ENCODE results near the gene FAM24B.
"Not testable (repeated sequence)": the region's sequence is repeated elsewhere in the genome, so short reads cannot be mapped to it uniquely, and the experiment has no call there.

Gene FAM24B

DNA sequence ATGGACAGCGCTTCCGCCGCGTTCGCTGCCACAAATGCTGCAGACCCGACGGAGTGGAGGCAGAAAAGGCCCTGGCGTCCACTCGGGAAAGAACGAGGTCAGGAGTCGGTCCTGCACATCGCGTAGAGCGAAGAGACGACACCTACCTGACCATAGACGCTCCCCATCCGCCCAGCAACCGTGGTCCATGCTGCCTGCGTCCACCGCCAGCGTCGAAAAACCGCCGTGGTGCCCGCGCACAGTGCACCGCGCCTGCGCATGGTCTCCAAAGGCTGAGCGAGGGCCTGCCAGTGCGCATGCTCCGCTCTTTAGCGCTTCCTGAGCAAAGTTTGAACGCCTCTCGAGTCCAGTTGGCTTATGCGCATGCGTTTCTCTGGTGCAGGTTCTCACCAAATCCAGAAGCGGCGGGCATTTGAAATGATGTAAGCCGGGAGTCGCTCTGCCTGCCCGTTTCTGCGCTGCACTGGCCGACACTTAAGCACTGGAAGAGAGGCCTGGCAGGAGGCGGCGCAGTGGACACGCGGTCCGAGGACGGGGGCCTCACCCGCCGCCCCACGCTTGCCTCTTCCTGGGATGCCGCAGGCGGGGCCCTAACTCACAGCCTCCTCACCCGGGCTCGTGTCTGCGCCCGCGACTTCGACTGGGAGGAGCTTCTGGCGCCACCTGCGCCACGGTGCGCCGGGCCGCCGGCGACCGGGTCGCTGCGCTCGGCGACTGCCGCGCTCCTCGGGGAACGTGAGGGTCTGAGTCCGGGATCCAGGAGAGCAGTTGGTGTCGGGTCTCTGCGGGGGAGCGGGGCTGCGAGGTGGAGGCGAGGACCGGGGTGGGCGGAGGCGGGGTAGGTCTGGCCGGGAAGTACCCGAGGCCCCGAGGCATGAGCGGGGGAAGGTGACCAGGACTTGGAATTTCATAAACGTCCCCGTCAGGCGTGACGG is at the start of gene FAM24B:
FAM24B (minus strand) TSS at position 243 of the 935 bp plus-strand sequence. CDS start 29,066 bp downstream, outside the sequence.
- DNase-seq = peak; percentile 68

- DNase-seq = no peak
Measured at GRCh38 chr10:122915700-122916099, 36.3 kb upstream of the FAM24B start.

DNA sequence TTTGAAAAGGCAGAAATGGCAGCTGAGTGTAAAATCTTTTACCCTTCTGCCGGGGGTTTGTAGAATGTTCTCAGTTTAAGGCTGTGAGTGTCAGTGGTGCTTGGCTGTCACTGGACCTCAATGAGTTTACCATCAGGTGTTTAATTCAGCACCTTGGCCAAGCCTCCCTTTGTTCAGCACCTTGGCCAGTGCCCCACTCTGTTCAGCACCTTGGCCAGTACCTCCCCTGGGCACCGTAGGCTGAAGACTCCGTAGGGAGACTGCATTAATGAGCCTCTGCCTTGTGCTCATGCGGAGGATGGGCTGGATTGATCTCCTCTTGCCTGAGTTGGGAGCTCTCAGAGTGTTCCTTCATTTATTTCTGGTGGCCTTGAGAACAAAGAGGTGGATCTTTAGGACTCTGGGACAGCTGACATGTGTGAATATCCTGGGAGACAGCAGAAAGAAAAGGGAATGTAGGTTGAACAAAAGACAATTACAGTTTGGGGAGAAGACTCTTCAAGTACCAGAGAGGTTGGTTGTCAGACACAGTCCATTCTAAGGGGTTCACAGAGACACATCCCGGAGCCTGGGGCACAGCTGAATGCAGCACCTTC is 32.6 kb upstream of the FAM24B start:
- peak; percentile 12 for DNase-seq

DNA sequence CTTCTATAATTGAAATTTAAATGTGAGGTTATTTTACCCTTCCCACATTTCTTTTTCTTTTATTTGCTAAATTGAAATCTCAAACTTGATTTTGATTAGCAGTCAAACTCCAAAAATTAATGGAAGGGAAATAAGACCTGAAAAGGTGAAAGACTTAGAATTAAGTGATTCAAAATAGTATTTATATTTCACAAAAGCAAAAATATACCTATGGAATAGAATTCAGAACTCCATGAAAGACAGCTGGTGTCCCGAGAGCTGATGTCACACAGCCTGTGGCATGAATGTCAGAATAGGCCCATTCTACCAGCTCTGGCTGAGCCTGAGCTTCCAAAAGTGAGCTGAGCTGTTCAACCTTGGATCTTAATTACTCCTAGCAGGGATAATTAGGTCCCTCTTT is 30.9 kb upstream of the FAM24B start, which contains the start of gene FAM24A:
FAM24A (plus strand) TSS at position 301 of the 400 bp plus-strand sequence. CDS start 1,025 bp downstream, outside the sequence.
- DNase-seq = no peak

DNA sequence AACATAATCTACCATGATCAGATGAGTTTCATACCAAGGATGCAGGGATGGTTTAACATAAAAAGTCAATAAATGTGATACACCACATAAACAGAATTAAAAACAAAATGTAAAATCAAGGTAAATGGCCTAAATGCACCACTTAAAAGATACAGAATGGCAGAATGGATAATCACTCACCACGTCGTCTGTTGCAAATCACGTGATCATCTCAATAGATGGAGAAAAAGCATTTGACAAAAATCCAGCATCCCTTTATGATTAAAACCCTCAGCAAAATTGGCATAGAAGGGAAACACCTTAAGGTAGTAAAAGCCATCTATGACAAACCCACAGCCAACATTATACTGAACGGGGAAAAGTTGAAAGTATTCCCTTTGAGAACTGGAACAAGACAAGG is 24.5 kb upstream of the FAM24B start:
- not testable (repeated sequence) for DNase-seq

GRCh38 chr10:122894261-122894944 is 15.0 kb upstream of the FAM24B start:
- no peak for DNase-seq

- DNase-seq = no peak
Measured at GRCh38 chr10:122884166-122884565, 4.8 kb upstream of the FAM24B start.

DNA sequence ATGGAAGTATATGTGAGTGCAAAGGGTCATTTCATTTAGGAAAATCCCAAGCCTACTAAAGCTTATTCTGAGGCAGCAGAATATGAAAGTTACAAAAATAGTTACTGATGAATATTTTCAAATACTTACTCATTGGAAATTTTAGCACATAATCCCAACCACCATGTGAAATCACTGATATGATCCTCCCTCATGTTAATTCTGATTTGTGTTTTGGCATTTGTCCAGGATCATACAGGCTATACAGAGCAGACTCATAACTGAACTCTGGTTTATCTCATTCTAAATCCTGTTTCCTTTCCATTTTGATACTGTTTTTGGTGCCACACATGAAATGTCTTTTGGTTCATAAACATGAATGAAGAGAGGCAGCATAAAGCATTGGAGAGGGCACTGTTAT is 3.4 kb upstream of the FAM24B start:
- no peak for DNase-seq

GRCh38 chr10:122878799-122879338 is 512 bp downstream of the FAM24B start:
- no peak for DNase-seq

- no peak for DNase-seq
Measured at GRCh38 chr10:122877264-122877663, 2.1 kb downstream of the FAM24B start.

DNA sequence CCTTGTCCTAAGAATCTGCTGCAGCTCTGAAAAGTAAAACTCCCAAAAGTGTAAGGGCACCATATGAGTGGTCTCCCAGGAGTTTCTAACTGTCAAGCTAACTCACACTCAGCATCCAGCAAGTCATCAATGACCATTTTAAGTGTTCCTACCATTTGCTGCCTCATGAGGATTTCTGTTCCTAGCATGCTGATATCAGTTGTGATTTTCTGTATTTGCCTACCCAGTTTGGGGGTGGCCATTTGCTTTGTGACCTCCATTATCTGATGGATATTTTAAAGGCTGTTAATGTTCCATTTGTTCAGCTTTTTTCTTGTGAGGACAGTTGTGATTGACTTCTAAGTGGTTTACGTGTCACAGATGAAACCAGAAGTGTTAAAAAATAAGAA is 2.9 kb downstream of the FAM24B start:
- no peak for DNase-seq

DNA sequence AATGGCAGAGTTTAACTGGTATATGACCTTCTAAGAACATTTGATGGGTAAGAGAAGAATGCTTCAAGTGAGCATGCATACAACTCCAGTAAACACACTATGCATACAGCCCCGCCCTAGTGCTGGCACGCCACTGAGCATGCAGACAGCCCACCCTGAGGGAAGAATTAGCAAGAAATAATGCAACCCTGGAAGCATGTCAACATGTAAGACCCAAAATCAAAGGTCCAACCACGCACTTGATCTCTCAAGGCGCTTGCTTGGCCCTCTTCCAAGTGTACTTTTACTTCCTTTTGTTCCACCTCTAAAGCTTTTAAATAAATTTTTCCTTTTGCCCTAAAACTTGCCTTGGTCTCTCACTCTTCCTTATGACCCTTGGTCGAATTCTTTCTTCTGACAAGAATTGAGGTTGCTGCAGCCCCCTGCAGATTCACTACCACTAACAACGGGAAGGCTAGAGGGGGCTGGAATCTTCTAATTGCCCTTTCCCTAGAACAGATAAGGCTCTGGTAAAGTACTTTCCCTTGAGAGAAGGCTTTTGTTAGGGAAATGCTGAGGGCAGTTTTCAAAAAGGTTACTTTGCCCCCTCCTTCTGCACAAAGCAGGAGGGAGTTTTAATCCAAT is 3.4 kb downstream of the FAM24B start:
- no peak for DNase-seq

GRCh38 chr10:122871947-122872346 is 7.4 kb downstream of the FAM24B start:
- not testable (repeated sequence) for DNase-seq

GRCh38 chr10:122868768-122869167 is 10.6 kb downstream of the FAM24B start:
- DNase-seq = not testable (repeated sequence)

DNA sequence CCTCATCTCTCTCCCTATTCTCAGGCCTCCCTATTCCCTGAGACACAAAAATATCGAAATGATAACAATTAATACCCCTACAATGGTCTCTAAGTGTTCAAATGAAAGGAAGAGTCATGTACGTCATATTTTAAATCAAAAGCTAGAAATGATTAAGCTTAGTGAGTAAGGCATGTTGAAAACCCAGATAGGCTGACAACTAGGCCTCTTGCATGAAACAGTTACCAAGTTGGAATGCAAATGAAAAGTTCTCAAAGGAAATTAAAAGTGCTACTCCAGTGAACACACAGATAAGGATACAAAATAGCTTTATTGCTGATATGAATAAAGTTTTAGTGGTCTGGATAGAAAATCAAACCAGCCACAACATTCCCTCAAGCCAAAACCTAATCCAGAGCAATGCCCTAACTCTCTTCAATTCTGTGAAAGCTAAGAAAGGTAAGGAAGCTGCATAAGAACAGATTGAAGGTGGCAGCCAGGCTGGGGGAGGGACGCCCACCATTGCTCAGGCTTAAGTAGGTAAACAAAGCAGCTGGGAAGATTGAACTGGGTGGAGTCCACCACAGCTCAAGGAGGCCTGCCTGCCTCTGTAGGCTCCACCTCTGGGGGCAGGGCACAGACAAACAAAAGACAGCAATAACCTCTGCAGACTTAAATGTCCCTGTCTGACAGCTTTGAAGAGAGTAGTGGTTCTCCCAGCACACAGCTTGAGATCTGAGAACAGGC is 12.5 kb downstream of the FAM24B start:
- not testable (repeated sequence) for DNase-seq

DNA sequence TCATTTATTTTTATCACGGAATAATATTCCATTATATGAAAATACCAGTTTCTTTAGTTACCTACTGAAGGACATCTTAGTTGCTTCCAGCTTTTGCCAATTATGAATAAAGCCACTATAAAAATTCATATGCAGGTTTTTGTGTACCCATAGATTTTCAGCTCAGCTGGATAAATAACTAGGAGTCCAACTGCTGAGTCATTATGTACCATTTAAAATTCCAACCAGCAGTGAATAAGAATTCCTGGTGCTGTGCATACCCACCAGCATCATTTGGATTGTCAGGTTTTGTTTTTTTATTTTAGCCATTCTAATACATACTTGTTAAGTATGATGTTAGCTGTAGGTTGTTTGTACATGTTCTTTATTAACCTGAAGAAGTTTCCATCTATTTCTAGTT is 14.5 kb downstream of the FAM24B start:
- no peak for DNase-seq

DNA sequence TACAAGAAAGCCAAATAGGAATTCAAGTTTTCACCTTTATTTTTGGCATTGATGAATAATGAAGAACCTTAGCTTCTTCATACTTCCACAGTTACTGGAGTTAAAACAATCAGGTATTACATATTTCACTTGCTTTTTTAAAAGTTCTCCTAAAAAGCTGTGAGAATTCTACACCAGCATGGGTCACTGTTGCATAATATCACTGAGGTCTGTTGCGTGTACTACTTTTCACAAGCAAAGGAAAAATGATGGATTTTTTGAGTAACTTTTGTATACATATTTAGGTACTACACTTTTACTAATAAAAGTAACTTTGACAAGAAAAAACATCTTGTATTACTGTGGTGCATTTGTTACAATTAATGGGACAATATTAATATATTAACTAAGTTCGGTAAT is 15.2 kb downstream of the FAM24B start:
- no peak for DNase-seq

GRCh38 chr10:122863216-122864193 is 15.9 kb downstream of the FAM24B start:
- no peak for DNase-seq

- no peak for DNase-seq
Measured at GRCh38 chr10:122861711-122862161, 17.6 kb downstream of the FAM24B start.

- DNase-seq = no peak
Measured at GRCh38 chr10:122859527-122859926, 19.9 kb downstream of the FAM24B start.

DNA sequence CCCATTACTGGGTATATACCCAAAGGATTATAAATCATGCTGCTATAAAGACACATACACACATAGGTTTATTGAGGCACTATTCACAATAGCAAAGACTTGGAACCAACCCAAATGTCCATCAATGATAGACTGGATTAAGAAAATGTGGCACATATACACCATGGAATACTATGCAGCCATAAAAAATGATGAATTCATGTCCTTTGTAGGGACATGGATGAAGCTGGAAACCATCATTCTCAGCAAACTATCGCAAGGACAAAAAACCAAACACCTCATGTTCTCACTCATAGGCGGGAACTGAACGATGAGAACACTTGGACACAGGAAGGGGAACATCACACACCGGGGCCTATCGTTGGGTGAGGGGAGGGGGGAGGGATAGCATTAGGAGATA is 21.3 kb downstream of the FAM24B start:
- not testable (repeated sequence) for DNase-seq
